Stimulated activated naive B cell treated with anti-CD40 and anti-IgM and Interleukin-4, amounts not matched to agents 10 μg/mL and 1 μg/mL and 100 μg/mL, for 72 hours (primary cell): ENCODE data around the gene C1QTNF8.
A peak's percentile ranks its signal among the peaks of the same experiment; 100 is the strongest.

Experiments
- ATAC-seq, 2 donors: fragments of 150-1000 bp; cut with Tn5 transposase; replicated peaks; 2 replicates each; pipeline ENCODE4 v1.10.0; 2021; ENCODE audit warnings: moderate library complexity in 1 of 2
- DNase-seq: peaks from one replicate; pipeline ENCODE4 v3.0.0; 2021
- H3K27ac Mint-ChIP-seq: one replicate; pipeline ENCODE4 v1.8.0; 2022; ENCODE audit warnings: mild to moderate bottlenecking, mixed read lengths
- H3K27me3 Mint-ChIP-seq, 2 donors: one replicate each; pipeline ENCODE4 v1.8.0; 2022; ENCODE audit warnings: mixed read lengths in 2 of 2
- H3K36me3 Mint-ChIP-seq, 2 donors: one replicate each; pipeline ENCODE4 v1.8.0; 2022; ENCODE audit warnings: mixed read lengths in 2 of 2, mild to moderate bottlenecking in 1 of 2
- H3K4me1 Mint-ChIP-seq, 2 donors: one replicate each; pipeline ENCODE4 v1.8.0; 2022; ENCODE audit warnings: mixed read lengths in 2 of 2, mild to moderate bottlenecking in 1 of 2
- H3K4me3 Mint-ChIP-seq, 2 donors: one replicate each; pipeline ENCODE4 v1.8.0; 2022; ENCODE audit warnings: mild to moderate bottlenecking in 2 of 2, mixed read lengths in 2 of 2, moderate library complexity in 1 of 2
- H3K9me3 Mint-ChIP-seq, 2 donors: one replicate each; pipeline ENCODE4 v1.8.0; 2022; ENCODE audit warnings: mixed read lengths in 2 of 2, mild to moderate bottlenecking in 1 of 2

The C1QTNF8 gene

GRCh38 chr16:1076801-1077576 is 19.1 kb downstream of the C1QTNF8 start:
- Mint-ChIP-seq H3K36me3 (no peaks in the 10 kb centered on the region), H3K9me3 (no peaks in the 10 kb centered on the region), H3K4me1 (no peaks in the 10 kb centered on the region), H3K27ac (no peak overlapping the region), H3K4me3 (no peak overlapping the region), H3K27me3 (peaks cover 25 to 55% of the 10 kb centered on the region in 2 donors)
- no peak for DNase-seq
- no peak for ATAC-seq

GRCh38 chr16:1075546-1075945 is 20.5 kb downstream of the C1QTNF8 start:
- DNase-seq (no peak), ATAC-seq (no peak)
- H3K27me3 Mint-ChIP-seq, result peaks cover 26 to 63% of the 10 kb centered on the region in 2 donors
- H3K36me3 Mint-ChIP-seq, result no peaks in the 10 kb centered on the region
- no peaks in the 10 kb centered on the region for H3K9me3 Mint-ChIP-seq
- no peak overlapping the region for H3K27ac Mint-ChIP-seq
- no peak overlapping the region for H3K4me3 Mint-ChIP-seq
- H3K4me1 Mint-ChIP-seq, result no peaks in the 10 kb centered on the region

- no peak for DNase-seq
These were observed 21.7 kb downstream of the C1QTNF8 start for GRCh38 chr16:1074379-1074649.

GRCh38 chr16:1073566-1074378 is 22.3 kb downstream of the C1QTNF8 start:
- no peaks in the 10 kb centered on the region for H3K4me1 Mint-ChIP-seq
- H3K9me3 Mint-ChIP-seq, result no peaks in the 10 kb centered on the region
- H3K27me3 Mint-ChIP-seq, result peaks cover 38 to 66% of the 10 kb centered on the region in 2 donors
- ATAC-seq, result peak in 1 of 2 donors; percentile 12
- no peak overlapping the region for H3K4me3 Mint-ChIP-seq
- DNase-seq, result no peak
- no peaks in the 10 kb centered on the region for H3K36me3 Mint-ChIP-seq
- no peak overlapping the region for H3K27ac Mint-ChIP-seq

More at GRCh38 chr16:1074379-1074649, 21.7 kb downstream of the C1QTNF8 start:
- peaks cover 33 to 60% of the 10 kb centered on the region in 2 donors for H3K27me3 Mint-ChIP-seq
- no peaks in the 10 kb centered on the region for H3K9me3 Mint-ChIP-seq
- no peaks in the 10 kb centered on the region for H3K4me1 Mint-ChIP-seq
- no peaks in the 10 kb centered on the region for H3K36me3 Mint-ChIP-seq
- H3K27ac Mint-ChIP-seq, result no peak overlapping the region
- ATAC-seq, result no peak
- H3K4me3 Mint-ChIP-seq, result no peak overlapping the region

GRCh38 chr16:1073262-1073558 is 22.8 kb downstream of the C1QTNF8 start:
- Mint-ChIP-seq H3K36me3 (no peaks in the 10 kb centered on the region), H3K4me3 (no peak overlapping the region), H3K4me1 (no peaks in the 10 kb centered on the region), H3K27ac (no peak overlapping the region), H3K27me3 (peaks cover 38 to 70% of the 10 kb centered on the region in 2 donors), H3K9me3 (no peaks in the 10 kb centered on the region)
- DNase-seq (no peak), ATAC-seq (no peak)

GRCh38 chr16:1072526-1073261 is 23.4 kb downstream of the C1QTNF8 start, which contains the start of gene SSTR5:
SSTR5 (plus strand) TSS chr16:1072747; CDS start chr16:1078869, 6,122 bp downstream.
- H3K27ac Mint-ChIP-seq, result no peak within 1 kb of the TSS
- ATAC-seq (no peak), DNase-seq (no peak)
- H3K36me3 Mint-ChIP-seq, result peaks cover 1 to 2% of the 10 kb centered on the region in 2 donors
- no peak within 1 kb of the TSS for H3K4me3 Mint-ChIP-seq
- peaks cover 40 to 70% of the 10 kb centered on the region in 2 donors for H3K27me3 Mint-ChIP-seq
- H3K9me3 Mint-ChIP-seq, result peaks cover 0 to 1% of the 10 kb centered on the region in 2 donors
- peaks cover under 1 to 2% of the 10 kb centered on the region in 2 donors for H3K4me1 Mint-ChIP-seq

GRCh38 chr16:1071561-1072225 is 24.4 kb downstream of the C1QTNF8 start:
- Mint-ChIP-seq H3K36me3 (peaks cover 3 to 6% of the 10 kb centered on the region in 2 donors), H3K9me3 (peaks cover 2 to 5% of the 10 kb centered on the region in 2 donors), H3K27me3 (peaks cover 40 to 70% of the 10 kb centered on the region in 2 donors), H3K4me1 (peaks cover 3 to 7% of the 10 kb centered on the region in 2 donors), H3K4me3 (no peak overlapping the region), H3K27ac (no peak overlapping the region)
- DNase-seq (no peak), ATAC-seq (no peak)

GRCh38 chr16:1070864-1071408 is 25.1 kb downstream of the C1QTNF8 start:
- no peak for DNase-seq
- H3K27ac Mint-ChIP-seq, result no peak overlapping the region
- H3K27me3 Mint-ChIP-seq, result peaks cover 38 to 70% of the 10 kb centered on the region in 2 donors
- no peak overlapping the region for H3K4me3 Mint-ChIP-seq
- peaks cover 2 to 5% of the 10 kb centered on the region in 2 donors for H3K9me3 Mint-ChIP-seq
- H3K36me3 Mint-ChIP-seq, result peaks cover 3 to 6% of the 10 kb centered on the region in 2 donors
- no peak for ATAC-seq
- peaks cover 3 to 7% of the 10 kb centered on the region in 2 donors for H3K4me1 Mint-ChIP-seq

GRCh38 chr16:1070084-1070863 is 25.8 kb downstream of the C1QTNF8 start:
- Mint-ChIP-seq H3K27me3 (peaks cover 45 to 77% of the 10 kb centered on the region in 2 donors), H3K4me1 (peaks cover 3 to 7% of the 10 kb centered on the region in 2 donors), H3K9me3 (peaks cover 2 to 5% of the 10 kb centered on the region in 2 donors), H3K4me3 (no peak overlapping the region), H3K36me3 (peaks cover 3 to 6% of the 10 kb centered on the region in 2 donors), H3K27ac (no peak overlapping the region)
- ATAC-seq, result no peak
- no peak for DNase-seq

- no peak for ATAC-seq
- Mint-ChIP-seq H3K9me3 (peaks cover 2 to 5% of the 10 kb centered on the region in 2 donors), H3K36me3 (peaks cover 3 to 6% of the 10 kb centered on the region in 2 donors), H3K27ac (no peak overlapping the region), H3K4me1 (peaks cover 5 to 7% of the 10 kb centered on the region in 2 donors), H3K4me3 (no peak overlapping the region), H3K27me3 (peaks cover 50 to 86% of the 10 kb centered on the region in 2 donors)
- DNase-seq, result no peak
These were observed 26.9 kb downstream of the C1QTNF8 start for GRCh38 chr16:1069154-1069553.

- Mint-ChIP-seq H3K4me3 (no peak overlapping the region), H3K9me3 (peaks cover 2 to 5% of the 10 kb centered on the region in 2 donors), H3K36me3 (peaks cover 3 to 6% of the 10 kb centered on the region in 2 donors), H3K4me1 (peaks cover 5 to 7% of the 10 kb centered on the region in 2 donors), H3K27me3 (peaks cover 54 to 88% of the 10 kb centered on the region in 2 donors), H3K27ac (no peak overlapping the region)
- DNase-seq (no peak), ATAC-seq (no peak)
These were observed 27.6 kb downstream of the C1QTNF8 start for GRCh38 chr16:1068451-1068850.

- peaks cover 2 to 5% of the 10 kb centered on the region in 2 donors for H3K9me3 Mint-ChIP-seq
- H3K4me3 Mint-ChIP-seq, result peak overlapping the region; percentile 48 to 66
These were observed 28.4 kb downstream of the C1QTNF8 start for GRCh38 chr16:1067629-1068028.

More at GRCh38 chr16:1067629-1068028, 28.4 kb downstream of the C1QTNF8 start:
- Mint-ChIP-seq H3K27me3 (peaks cover 54 to 92% of the 10 kb centered on the region in 2 donors), H3K4me1 (peaks cover 5 to 7% of the 10 kb centered on the region in 2 donors), H3K36me3 (peaks cover 3 to 6% of the 10 kb centered on the region in 2 donors), H3K27ac (peak overlapping the region; percentile 95)
- DNase-seq (no peak), ATAC-seq (no peak)
